Thyroid gland (tissue), 4 donors: Measurements from ENCODE around the gene GABRA5.
A peak's percentile ranks its signal among the peaks of the same experiment; 100 is the strongest.

Experiments
- POLR2A ChIP-seq, 2 donors: fragments of 450-650 bp; IDR thresholded peaks; one replicate each; pipeline ENCODE4 v1.6.1; 2017; ENCODE audit warnings: antibody characterized with exemption in 2 of 2, mild to moderate bottlenecking in 2 of 2, moderate library complexity in 1 of 2
- TF ChIP-seq, protein P1 (sequence below), 6 experiments: fragments of 200-600 bp in 3 of 6; fragments of 450-650 bp in 3 of 6; sonication (generic) in 3 of 6; IDR thresholded peaks; one replicate each; pipeline ENCODE4 v1.5.1; 2016 to 2019; ENCODE audit warnings: antibody characterized with exemption in 6 of 6, mild to moderate bottlenecking in 2 of 6, inconsistent platforms in 1 of 6, moderate library complexity in 1 of 6

DNA sequence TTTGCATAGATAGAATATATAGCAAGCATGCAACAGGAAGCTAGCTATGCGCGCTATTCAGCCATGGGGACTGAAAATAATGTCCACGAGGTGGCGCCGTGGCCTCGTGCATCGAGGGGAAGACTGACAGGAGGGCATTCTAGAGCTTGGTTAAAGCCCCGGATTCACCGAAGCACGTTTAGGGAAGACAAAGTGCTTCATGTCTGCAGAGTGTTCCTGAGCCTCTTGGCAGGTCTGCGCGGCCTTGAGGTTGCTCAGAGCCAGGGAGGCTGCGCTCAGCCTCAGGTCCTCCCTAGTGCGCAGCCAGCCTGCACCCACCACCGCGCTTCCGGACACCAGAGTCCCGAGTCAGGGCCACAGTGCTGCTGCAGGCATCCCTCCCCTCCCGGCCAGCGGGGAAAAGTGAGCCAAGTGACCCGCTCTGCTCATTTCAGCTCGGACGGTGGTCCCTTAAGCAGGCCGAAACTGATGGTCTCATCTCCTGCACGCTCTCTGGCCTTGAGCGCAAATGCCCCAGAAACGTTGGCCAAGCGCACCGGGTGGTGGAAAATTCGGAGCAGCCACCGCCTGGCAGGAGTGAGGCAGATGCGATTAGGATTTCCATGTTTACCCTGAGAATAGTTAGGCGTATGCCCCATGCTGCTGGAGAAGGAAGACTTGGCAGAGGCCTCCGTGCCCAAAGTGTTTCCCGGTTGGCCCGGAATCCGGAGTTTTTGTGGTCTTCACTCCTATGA is 24.8 kb downstream of the GABRA5 start:
- TF ChIP-seq, protein P1, sequence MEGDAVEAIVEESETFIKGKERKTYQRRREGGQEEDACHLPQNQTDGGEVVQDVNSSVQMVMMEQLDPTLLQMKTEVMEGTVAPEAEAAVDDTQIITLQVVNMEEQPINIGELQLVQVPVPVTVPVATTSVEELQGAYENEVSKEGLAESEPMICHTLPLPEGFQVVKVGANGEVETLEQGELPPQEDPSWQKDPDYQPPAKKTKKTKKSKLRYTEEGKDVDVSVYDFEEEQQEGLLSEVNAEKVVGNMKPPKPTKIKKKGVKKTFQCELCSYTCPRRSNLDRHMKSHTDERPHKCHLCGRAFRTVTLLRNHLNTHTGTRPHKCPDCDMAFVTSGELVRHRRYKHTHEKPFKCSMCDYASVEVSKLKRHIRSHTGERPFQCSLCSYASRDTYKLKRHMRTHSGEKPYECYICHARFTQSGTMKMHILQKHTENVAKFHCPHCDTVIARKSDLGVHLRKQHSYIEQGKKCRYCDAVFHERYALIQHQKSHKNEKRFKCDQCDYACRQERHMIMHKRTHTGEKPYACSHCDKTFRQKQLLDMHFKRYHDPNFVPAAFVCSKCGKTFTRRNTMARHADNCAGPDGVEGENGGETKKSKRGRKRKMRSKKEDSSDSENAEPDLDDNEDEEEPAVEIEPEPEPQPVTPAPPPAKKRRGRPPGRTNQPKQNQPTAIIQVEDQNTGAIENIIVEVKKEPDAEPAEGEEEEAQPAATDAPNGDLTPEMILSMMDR (IDR thresholded peaks at IDR 0.05), result peak; percentile 29 to 69 (median 50)
- TF ChIP-seq POLR2A (IDR thresholded peaks at IDR 0.05), result no peak
